Measurements from ENCODE around the gene GNG5. TPM values are rescaled to one million over a fixed set of nuclear protein-coding genes. Genes with fewer than 3 reads are reported as not detected.

GNG5 gene
- total and polyA plus RNA-seq, 2 donors (not counting 3 experiments of a cell fraction or from before 2014, with no cell fraction given) = 145 to 175 TPM

DNA sequence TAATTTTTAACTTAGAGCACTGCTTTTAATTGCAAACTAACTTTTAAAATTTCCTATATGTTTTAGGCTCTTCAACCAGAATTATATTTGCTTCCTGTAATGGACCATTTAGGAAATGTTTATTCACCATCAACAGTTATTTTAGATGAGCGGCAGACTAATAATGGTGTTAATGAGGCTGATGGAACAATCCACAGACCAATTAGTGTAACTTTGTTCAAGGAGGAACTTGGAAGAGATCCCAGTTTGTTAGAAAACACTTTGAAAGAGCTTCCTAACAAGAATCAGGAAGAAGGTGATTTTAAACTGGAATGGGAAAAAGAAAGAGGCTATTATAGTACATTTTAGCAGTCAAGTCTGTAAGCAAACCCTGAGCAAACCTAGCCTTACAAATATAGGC, 19.4 kb upstream of the GNG5 start:
- Histone ChIP-seq H3K4me3 (replicated peaks in 1 of 3; ENCODE audit: insufficient read depth in 1 of 3, low read depth in 1 of 3, low read length in 3 of 3) (no peak overlapping the region), H3K4me1 (ENCODE audit: control insufficient read depth, extremely low read depth, insufficient read depth, low read length) (no peaks in the 10 kb centered on the region), H3K9ac (replicated peaks; ENCODE audit: extremely low read depth, insufficient read depth, low read length) (no peak overlapping the region), H4K20me1 (replicated peaks; ENCODE audit: control insufficient read depth, extremely low read depth, insufficient read depth, low read length) (no peaks in the 10 kb centered on the region), H3K4me2 (ENCODE audit: insufficient read depth, low read length) (no peak overlapping the region), H3K9me3 (replicated peaks; ENCODE audit: control insufficient read depth, insufficient read depth, low read length) (no peaks in the 10 kb centered on the region), H3K36me3 (ENCODE audit: control insufficient read depth in 2 of 2, extremely low read depth in 1 of 2, insufficient read depth in 2 of 2, low read length in 2 of 2) (no peaks in the 10 kb centered on the region), H3K27me3 (ENCODE audit: control insufficient read depth in 2 of 2, insufficient read depth in 2 of 2, low read length in 2 of 2) (no peaks in the 10 kb centered on the region), H2AFZ (ENCODE audit: low read depth, low read length) (no peak overlapping the region), H3K79me2 (ENCODE audit: control insufficient read depth, insufficient read depth, low read length) (no peaks in the 10 kb centered on the region), H3K9me1 (replicated peaks; ENCODE audit: control insufficient read depth, extremely low read depth, insufficient read depth, low read length) (no peaks in the 10 kb centered on the region), H3K27ac (ENCODE audit: insufficient read depth, low read depth, low read length) (no peak overlapping the region)
- intact Hi-C loops (cut with micrococcal nuclease) = no loop called here
- dilution Hi-C loops (cut with MboI; ENCODE audit: extremely low pct_ligation_motif_present, low sequenced_read_pairs) = no loop called here
- TF ChIP-seq EZH2 (IDR thresholded peaks at IDR 0.05; ENCODE audit: borderline replicate concordance, low read depth, low read length, severe bottlenecking) = no peak
- TF ChIP-seq GATA2 (IDR thresholded peaks at IDR 0.05; ENCODE audit: insufficient read depth, insufficient read length, low read depth, low read length) = no peak
- no peak for TF ChIP-seq JUN (IDR thresholded peaks at IDR 0.05; ENCODE audit: borderline replicate concordance, insufficient read depth, insufficient read length, low read depth)
- no peak for TF ChIP-seq MAX (IDR thresholded peaks at IDR 0.05; ENCODE audit: insufficient read depth, insufficient read length)
- no peak for TF ChIP-seq POLR2A (IDR thresholded peaks at IDR 0.05; ENCODE audit: low read depth, low read length)
- TF ChIP-seq, protein P1, sequence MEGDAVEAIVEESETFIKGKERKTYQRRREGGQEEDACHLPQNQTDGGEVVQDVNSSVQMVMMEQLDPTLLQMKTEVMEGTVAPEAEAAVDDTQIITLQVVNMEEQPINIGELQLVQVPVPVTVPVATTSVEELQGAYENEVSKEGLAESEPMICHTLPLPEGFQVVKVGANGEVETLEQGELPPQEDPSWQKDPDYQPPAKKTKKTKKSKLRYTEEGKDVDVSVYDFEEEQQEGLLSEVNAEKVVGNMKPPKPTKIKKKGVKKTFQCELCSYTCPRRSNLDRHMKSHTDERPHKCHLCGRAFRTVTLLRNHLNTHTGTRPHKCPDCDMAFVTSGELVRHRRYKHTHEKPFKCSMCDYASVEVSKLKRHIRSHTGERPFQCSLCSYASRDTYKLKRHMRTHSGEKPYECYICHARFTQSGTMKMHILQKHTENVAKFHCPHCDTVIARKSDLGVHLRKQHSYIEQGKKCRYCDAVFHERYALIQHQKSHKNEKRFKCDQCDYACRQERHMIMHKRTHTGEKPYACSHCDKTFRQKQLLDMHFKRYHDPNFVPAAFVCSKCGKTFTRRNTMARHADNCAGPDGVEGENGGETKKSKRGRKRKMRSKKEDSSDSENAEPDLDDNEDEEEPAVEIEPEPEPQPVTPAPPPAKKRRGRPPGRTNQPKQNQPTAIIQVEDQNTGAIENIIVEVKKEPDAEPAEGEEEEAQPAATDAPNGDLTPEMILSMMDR (IDR thresholded peaks at IDR 0.05; ENCODE audit: extremely low read depth in 1 of 2, insufficient read depth in 1 of 2, low read depth in 1 of 2, low read length in 2 of 2) = no peak
- no peak for TF ChIP-seq MYC (IDR thresholded peaks at IDR 0.05; ENCODE audit: low read depth, low read length)
- no peak for TF ChIP-seq FOS (IDR thresholded peaks at IDR 0.05; ENCODE audit: borderline replicate concordance, insufficient read depth, low read length)
- TF ChIP-seq POLR2AphosphoS5 (IDR thresholded peaks at IDR 0.05; ENCODE audit: insufficient read depth, low read depth, low read length) = no peak
- ChIA-PET POLR2A (no interaction called here), CTCF (interaction anchor here (1.6 kb wide), 1 partner anchor 37 kb away, joined by 3 read pairs; no protein-coding TSS in a partner anchor)
- no TSS peak for BruUV-seq (replicated peaks)
- no peak for FAIRE-seq
- DNase-seq (ENCODE audit: low read depth, low spot score) = no peak
